Measurements from ENCODE around the gene NFYC.

The NFYC gene

DNA sequence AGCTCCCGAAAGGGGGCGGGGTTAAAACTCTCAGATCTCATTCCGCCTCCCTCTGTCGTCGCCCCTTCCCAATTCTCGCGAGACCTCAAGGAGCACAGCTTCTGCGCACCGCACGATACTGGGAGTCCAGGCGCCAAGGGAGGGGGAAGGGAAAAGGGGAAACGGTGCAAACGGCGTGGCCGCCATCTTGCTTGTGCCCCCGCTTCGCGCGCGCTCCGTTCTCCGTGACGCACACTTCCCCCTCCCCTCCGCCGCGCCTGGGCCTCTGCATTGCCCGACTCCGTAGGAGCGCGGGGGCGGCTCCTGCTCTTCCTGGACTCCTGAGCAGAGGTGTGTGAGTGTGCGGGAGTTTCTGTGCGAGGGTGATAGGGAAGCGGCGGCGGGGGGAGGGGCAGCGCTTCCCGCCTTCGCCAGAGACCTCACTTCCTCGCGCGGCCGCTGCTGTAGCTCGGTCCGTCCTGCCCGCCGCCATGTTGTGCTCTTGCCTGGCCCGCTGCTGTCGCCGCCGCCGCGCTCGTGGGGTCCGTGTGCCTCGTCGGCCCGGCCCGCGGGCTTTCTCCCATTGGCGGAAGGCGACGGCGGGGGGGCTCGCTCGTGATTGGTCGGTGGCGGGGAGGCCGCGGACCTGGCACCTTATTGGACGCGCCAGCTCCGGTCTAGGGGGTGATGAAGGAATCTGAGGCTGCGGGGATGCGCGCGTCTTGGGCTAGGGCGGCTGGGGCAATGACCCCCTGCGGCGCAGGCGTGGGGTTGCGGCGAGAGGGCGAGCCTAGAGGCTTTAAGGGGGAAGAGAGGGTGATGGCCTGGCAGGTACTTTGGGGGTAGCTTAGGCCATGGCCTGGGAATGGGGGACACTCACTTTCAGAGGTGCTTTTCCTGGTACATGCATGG lies at the start of gene NFYC:
Gene NFYC, plus strand, starts transcription at position 167 of the 891 bp plus-strand sequence. CDS start 47,140 bp downstream, outside the sequence.
- DNase-seq (ENCODE audit: low spot score), result peak; percentile 97

DNA sequence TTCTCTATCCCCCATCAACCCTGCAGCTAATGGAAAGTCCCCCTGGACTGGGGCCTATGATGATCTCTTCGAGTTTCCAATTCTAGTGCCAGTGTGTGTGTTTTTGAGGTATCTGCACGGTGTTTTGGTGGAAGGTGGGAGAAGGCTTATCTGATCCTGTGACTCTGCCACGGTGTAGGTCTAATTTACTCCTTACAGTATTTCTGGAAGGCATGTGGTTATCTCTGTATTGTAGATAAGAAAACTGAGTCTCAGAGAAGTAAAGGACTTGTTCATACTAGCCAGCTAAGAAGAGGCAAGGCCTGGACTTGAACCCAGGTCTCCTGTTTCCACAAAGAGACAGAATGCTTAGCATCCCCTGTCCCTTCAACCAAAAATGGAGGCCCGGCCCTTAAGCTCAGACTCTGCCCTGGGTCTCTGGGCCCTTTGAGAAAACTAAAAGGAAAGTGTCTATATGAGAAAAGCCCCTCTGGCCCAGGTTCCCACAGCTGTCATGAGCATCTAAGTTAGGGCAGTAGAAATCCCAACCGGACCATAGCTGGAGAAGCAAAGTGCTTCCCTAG lies 46.3 kb upstream of the NFYC start:
- no peak for DNase-seq (ENCODE audit: low spot score)

DNA sequence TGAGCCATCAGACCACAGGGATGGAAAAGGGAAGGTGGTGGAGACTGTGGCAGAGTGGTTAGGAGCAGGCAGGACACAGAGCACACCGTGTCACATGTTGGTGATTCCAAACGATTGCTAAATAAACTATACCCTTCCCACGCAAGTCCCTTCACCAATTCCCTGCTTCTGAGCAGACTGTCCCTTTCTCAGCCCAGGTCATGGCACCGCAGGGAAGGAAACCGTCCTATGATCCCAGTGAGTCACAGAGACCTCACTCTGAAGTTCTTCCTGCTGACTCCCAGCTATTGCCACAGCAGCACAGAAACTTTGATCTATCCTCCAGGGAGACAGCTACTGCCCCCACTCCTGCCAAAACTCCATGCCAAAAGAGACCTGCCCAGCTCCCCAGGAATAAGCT lies 45.2 kb upstream of the NFYC start:
- no peak for DNase-seq (ENCODE audit: low spot score)

DNA sequence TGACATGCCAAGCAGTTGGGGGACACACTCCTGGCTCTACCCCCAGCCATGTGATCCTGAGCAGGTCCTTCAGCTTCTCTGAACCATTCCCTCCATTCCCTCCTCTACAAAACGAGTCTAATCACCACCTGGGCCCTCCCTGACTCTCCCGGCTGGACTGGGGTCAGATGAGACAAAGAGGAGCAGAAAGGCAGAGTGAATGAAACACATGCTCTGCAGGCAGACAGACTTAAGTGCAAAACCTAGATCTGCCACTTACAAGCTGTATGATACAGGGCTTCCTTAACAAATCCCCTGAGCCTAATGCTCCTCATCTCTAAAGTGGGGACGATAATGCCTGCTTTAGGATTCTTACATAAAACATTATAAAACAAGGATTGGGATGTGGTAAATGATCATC lies 43.3 kb upstream of the NFYC start:
- no peak for DNase-seq (ENCODE audit: low spot score)

DNA sequence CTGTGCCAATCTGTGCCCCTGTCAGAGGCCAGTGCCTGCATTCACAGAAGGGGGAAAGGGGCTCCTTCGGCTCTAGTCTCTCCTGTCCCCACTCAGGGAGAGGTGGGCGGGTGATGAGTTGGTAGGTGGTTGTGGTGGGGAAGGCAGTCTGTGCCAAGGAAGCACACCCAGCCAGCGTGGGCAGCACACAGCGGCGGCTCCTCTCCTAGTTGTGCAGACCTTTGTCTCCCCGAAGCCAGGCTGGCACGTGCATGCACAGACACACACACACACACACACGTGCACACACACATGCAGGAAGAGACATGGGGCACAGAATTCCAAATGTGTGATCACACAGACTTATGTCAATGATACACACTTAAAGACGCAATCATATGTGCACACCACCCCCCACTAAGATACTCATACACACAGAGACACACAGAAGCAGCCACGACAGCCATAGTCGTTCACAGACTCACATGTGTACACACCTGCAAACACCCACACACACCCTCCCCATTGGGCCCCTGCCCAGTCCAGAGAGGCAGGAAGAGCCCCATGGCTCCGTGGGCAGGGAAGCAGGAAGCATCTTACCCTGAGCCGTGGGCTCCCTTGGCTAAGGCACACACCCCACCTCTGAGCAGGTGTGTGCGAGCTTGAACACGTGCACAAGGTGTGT lies 42.4 kb upstream of the NFYC start:
- no peak for DNase-seq (ENCODE audit: low spot score)

DNA sequence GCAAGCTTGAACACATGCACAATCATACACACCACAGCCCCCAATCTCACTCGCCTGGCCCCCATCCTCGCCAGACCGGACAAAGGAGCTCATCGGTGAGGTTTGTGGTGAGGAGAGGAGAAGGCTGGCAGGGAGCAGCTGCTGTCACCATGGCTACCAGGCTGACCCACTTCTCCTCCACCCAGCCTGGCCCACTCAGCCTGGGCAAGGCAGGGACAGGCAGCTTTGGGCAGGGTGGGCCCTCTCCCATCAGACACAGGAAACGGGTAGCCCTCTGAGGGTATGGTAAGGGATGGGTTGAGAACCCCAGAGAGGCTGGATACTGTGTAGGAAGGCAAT lies 41.9 kb upstream of the NFYC start:
- no peak for DNase-seq (ENCODE audit: low spot score)

DNA sequence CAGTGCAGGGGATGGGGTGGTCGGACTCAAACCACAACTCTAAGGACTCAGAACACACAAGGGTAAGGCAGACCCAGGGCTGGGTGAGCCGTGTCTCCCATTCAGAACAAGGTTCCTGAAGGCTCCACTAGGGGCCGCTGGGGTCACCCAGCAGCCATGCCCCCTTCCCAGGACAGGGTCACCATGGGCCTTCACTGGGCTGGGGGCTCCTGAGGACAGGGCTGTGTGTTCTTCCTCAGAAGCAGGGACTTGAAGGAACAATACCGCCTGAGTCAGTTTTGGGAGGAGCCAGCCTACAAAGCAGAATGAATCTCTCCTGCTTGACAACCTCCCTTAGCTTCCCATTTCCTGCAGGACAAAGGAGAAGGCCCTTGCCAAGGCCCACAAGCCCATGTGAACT lies 41.4 kb upstream of the NFYC start:
- no peak for DNase-seq (ENCODE audit: low spot score)

DNA sequence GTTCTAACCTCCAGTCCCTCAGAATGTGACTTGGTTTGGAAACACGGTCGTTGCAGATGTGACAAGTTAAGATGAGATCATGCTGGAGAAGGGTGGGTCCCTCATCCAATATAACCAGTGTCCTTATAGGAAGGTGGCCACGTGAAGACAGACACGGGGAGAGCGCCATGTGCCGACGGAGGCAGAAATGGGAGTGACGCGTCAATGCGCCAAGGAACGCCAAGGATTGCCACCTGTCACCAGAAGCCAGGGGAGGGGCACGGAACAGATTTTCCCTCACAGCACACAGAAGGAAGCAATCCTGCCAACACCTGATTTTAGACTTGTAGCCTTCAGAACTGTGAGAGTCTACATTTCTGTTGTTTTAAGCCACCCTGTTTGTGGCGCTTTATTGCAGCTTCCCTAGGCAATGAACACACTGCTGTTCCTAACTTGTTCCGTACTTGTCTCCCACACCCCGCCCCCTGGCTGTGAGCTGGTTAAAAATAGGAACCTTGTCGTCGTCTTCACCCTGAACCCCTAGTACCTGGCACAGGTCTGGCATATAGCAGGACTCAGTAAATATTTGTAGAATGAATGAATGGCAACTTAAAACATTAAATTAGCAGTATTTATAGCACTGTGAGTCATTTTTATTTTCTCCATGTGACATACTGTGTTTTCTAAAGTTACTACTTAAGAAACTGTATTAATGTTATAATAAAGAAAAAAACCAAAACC lies 40.2 kb upstream of the NFYC start:
- peak; percentile 30 for DNase-seq (ENCODE audit: low spot score)

DNA sequence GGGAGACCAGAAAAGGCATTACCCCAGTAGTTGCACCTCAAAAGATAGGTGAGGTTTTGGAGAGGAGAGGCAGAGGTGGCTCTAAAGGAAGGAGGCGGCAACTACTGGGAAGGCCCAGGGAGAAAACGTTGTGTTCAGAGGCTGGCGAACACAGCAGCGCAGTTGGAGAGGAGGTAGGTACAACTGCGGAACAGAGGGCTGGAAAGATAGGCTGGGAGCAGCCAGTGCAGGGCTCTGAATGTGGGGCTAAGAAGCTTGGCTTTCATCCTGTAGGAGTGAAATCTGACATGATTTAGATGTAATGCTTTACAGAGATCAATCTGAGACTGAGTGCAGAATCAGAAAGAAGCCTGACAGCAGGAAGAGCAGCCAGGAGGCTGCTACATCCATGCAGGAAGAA lies 39.0 kb upstream of the NFYC start:
- DNase-seq (ENCODE audit: low spot score), result no peak

DNA sequence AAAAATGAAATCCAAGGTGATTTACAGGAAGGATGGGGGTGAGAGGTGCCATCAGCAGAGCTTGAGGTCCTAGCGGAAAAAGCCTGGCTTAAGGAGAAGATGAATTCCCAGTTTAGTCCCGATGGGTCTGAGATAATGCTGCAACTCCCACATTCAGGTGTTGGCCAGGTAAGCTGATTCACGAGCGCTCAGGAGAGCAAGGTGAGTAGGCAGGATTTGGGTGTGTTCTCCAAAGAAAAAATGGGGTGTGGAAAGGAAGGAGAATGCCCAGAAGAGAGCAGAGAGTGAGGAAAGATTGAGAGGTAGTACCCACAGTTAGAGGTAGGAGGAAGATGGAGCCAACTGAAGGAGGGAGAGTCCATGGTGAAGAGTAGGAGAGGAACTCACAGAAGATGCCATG lies 38.5 kb upstream of the NFYC start:
- DNase-seq (ENCODE audit: low spot score), result no peak

DNA sequence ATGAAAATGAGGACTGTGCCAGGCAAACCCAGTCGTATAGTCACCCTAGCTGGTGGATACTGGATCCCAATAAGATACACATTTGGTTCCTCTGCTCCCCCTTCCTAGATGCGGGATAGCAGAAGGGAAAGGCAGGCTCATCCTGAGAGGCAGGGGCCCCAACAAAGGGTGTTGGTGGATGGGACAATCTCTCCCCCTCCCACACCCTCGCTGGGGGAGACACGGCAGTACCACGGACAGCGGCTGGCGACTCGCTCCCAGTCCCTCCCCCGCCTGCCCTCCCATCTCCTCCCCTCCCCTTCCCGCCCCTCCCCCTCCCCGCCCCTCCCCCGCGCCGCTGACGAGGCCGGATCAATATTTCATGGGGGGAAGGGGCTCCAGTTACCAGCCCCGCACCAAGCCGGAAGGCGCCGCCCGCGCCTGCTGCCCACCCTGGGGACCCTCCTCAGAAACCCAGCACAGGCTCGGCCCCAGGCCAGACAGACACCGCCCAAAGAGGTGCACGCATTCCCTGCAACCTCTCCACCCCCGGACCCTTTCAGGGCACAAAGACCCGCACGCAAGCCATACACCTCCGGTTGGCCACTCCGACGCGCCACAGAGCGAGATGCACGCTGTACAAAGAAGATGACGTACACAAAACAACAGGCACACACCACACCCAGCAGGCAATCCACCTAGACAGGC lies 37.5 kb upstream of the NFYC start:
- no peak for DNase-seq (ENCODE audit: low spot score)

DNA sequence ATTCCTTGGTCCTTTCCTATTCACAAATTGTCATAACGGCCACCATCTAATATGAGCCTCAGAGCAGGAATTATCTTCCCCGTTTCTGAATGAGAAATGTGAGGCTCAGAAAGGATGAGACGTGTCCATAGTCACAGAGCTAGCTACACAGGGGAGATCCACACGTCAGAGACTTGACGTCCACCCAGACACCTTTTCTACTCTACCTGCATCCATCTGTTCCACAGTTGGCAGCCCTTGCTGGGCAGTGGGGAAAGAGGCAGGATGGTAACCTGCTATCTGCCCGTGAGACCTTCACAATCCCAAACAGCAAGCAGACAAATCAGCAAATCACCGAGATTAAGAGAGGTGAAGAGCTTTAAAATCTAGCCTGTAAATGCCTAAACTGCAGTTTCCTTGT lies 34.5 kb upstream of the NFYC start:
- DNase-seq (ENCODE audit: low spot score), result no peak

DNA sequence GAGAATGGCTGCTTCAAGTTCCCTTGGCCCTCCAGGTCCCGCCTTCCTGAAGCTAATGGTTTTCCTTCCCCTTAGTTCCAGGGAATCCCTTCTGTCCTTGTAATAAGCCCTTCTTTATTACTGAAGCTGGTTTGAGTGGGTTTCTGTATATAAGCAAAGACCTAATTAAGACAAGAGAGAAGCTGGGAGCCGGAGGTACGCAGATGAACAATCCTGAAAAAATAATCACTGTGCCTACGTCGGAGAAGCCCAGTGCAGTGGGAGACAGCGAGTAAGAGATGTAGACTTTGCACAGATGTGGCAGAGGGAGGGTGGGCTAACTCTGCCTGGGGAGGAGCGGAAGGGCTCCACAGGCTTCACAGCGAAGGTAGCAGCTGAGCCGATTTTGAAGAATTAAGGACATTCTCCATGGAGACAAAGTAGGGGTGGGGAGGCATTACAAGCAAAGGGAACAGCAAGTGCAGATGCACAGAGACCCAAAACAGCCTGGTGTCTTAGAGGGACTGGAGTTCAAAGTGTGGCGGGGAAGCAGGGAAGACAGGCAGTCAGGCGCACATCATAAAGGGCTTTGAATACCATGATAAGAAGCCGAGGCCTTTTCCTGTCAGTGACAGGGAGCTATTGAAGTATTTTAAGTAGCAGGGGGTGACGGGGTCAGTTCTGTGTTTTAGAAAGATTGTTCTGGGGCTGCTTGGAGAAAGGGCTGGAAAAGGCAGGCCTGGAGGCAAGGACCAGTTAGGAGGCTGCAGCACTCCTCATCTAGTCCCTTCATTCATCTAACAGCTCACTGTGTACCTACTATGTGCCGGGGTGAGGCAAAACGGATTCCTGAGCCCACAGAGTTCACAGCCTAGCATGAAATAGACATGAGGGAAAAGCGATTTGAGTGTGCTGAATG lies 32.5 kb upstream of the NFYC start:
- DNase-seq (ENCODE audit: low spot score), result no peak

DNA sequence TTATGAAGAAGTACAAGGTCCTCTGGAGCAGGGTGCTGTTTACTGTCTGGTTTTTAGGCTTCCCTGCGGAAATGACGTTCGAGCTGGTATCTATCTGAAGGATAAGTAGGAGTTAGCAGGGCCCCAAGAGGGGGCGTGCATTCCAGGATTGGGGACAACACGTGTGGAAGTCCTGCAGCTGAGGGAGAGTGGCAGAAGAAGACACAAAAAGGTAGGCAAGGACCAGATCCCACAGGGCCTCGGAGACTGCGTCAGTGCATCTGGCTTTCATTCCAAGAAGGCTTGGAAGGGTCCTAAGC lies 31.9 kb upstream of the NFYC start:
- DNase-seq (ENCODE audit: low spot score), result no peak

DNA sequence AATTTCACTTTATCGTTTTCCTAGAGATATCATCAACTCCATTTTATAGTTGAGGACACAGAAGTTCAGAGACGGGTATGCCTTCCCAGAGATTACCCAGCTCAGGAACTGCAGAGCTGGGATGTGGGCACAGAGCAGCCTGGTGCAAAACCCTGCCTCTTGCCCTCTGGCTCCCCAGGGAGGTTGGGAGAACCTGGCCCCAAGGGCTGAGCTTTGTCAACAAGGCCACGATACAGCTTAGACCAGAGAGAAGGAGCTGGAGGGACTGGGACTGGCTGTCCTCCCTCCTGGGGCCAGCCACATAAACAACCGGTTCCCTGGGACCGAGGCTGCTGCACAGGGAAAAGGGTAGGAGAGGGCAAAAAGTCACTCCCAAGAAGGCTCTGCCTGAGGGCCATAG lies 29.8 kb upstream of the NFYC start:
- no peak for DNase-seq (ENCODE audit: low spot score)

DNA sequence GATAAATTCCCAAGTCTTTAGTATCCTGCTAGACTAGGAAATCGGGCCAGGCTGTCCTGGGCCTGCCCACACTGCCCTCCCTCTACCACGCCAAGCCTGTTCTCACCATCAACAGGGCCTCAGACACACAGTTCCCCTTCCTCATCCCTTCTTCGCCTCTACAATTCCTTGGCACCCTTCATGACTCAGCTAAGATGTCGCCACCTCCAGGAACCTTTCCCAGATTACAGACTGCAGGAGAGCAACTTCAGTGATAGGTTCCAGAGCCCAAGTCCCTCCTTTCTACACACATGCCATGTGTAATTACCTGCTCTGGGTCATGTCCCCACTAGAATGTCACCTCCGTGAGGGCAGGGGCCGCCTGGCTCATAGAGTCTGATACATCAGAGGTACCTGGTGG lies 29.4 kb upstream of the NFYC start:
- DNase-seq (ENCODE audit: low spot score), result no peak

DNA sequence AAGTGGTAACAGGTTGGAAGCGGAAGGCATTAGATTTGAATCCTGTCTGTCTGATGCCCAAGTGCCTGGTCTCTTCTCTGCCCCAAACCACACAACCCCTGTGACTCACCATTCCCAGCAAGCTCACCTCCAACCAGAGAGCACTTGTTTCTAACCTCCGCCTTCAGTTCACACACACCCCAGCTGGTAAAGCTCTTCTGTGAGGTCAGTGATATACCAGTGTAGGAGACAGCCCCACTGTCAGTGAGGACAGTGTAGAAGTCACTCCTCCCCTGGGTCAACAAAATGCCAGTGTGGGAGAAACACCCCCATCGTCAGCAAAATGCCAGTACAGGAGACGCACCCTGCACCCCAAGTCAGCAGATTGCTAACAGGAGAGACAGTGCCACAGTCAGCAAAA lies 28.6 kb upstream of the NFYC start:
- no peak for DNase-seq (ENCODE audit: low spot score)

DNA sequence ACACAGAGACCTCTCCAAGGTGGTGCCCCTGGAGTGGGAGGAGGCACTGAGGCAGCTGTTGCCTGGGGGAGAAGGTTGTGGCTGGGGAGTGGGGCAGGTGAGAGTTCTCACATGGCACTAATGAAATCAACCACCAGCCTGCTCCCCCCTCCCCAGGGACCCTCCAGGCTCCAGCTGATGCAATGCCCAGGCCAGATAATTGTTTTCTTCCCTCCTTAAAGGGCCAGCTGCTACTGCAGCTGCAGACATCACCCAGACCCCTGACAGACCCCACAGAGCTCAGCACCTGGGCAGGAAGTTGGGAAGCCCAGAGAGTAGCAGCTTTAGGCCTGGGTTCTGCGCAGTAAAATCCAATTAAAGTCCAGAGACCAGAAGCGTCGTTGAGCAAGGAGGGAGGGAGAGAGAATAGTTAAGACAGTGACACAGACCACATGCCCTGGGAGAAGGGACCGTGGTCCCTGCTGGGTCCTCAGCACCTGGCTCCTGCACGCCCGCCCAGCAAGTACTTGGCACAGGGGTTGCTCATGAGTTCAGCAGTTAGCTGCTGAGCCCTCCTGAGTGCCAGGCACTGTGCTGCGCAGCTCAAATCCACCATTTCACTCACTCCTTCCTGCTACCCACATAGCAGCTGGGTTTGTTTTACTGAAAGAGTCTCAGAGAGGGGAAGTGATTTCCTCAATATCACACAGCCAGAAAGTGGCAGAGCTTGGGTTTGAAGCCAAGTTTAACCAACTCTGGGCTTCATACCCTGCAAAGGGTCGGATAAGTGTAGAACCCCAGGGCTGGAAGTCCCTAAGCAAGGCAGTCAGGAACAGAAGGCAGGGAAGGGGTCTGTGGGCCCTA lies 28.0 kb upstream of the NFYC start:
- DNase-seq (ENCODE audit: low spot score), result no peak

DNA sequence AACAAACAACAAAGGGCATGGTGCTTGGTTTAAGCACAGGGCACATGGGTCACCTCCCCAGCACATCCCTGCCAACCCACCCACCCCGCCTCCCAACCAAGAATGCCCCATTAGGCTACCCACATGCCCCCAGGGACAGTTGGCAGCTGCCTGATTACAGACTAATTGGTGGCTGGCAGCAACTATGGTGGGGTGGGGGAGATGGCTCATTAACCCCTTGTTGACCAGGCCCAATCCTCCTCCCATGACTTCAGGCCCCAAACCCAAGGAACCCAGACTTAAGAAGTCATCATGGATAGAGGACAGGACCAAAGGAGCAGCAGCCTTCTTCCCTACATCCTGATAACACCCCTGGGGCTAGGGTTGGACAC lies 27.4 kb upstream of the NFYC start:
- no peak for DNase-seq (ENCODE audit: low spot score)

DNA sequence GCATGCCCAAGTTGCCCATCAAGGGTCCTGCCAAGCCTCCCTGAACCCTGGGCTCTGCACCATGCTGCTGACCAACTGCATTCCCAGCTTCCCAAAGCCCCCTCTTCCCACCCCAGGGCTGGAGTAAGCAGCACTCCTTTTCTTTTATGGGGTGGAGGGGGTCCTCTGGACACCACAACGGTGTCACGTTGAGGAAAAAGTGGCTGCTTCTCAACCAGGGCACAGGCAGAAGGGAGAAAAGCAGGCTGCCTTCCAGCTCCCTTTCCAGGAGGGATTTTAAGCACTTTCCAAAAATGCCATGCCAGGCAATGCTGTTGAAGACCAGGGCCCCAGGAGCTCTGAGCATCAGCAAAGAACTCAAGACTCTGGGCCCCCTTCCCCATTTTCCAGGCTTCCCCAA lies 26.7 kb upstream of the NFYC start:
- no peak for DNase-seq (ENCODE audit: low spot score)
